ENCODE measurements around the gene PRR5L. TPM values are rescaled to one million over a fixed set of nuclear protein-coding genes. Genes with fewer than 3 reads are reported as not detected.
A peak's percentile ranks its signal among the peaks of the same experiment; 100 is the strongest.

The PRR5L gene
- total and polyA plus RNA-seq, 2 experiments from 2014 or later = 3.1 to 7.5 TPM

GRCh38 chr11:36312611-36313472 lies 16.8 kb downstream of the PRR5L start:
- Histone ChIP-seq H3K9me2 (replicated peaks; ENCODE audit: insufficient read depth) (no peaks in the 10 kb centered on the region), H3K4me3 (no peak overlapping the region), H3K79me2 (no peaks in the 10 kb centered on the region), H3K4me1 (ENCODE audit: insufficient read depth) (peaks cover 8% of the 10 kb centered on the region), H3K36me3 (replicated peaks; ENCODE audit: insufficient read depth, low read depth) (no peaks in the 10 kb centered on the region), H4K20me1 (ENCODE audit: insufficient read depth, poor library complexity, severe bottlenecking) (no peaks in the 10 kb centered on the region), H3K9me3 (ENCODE audit: low read depth) (no peaks in the 10 kb centered on the region), H2AFZ (no peak overlapping the region), H3K27me3 (no peaks in the 10 kb centered on the region), H3K4me2 (no peak overlapping the region), H3K27ac (peak overlapping the region; percentile 22)
- 67% methylated on average over 6 of the region's 6 CpGs for WGBS (ENCODE audit: low lambda C conversion rate, missing lambda C conversion rate)
- no peak for TF ChIP-seq EZH2phosphoT487 (IDR thresholded peaks at IDR 0.05; ENCODE audit: low read depth, severe bottlenecking, unreplicated experiment)
- TF ChIP-seq EZH2 (IDR thresholded peaks at IDR 0.05; ENCODE audit: borderline replicate concordance) = no peak
- no peak for TF ChIP-seq CTCF (IDR thresholded peaks at IDR 0.05; ENCODE audit: poor library complexity)
- DNase-seq (ENCODE audit: low spot score) = peak; percentile 39

GRCh38 chr11:36313750-36314433 lies 17.8 kb downstream of the PRR5L start:
- TF ChIP-seq CTCF (IDR thresholded peaks at IDR 0.05; ENCODE audit: poor library complexity) = no peak
- TF ChIP-seq EZH2 (IDR thresholded peaks at IDR 0.05; ENCODE audit: borderline replicate concordance) = no peak
- TF ChIP-seq EZH2phosphoT487 (IDR thresholded peaks at IDR 0.05; ENCODE audit: low read depth, severe bottlenecking, unreplicated experiment) = no peak
- Histone ChIP-seq H3K9me3 (ENCODE audit: low read depth) (no peaks in the 10 kb centered on the region), H3K4me2 (no peak overlapping the region), H3K9me2 (replicated peaks; ENCODE audit: insufficient read depth) (no peaks in the 10 kb centered on the region), H3K27me3 (no peaks in the 10 kb centered on the region), H3K4me1 (ENCODE audit: insufficient read depth) (peaks cover 8% of the 10 kb centered on the region), H3K79me2 (no peaks in the 10 kb centered on the region), H3K36me3 (replicated peaks; ENCODE audit: insufficient read depth, low read depth) (no peaks in the 10 kb centered on the region), H4K20me1 (ENCODE audit: insufficient read depth, poor library complexity, severe bottlenecking) (no peaks in the 10 kb centered on the region), H3K4me3 (no peak overlapping the region), H3K27ac (no peak overlapping the region), H2AFZ (no peak overlapping the region)
- WGBS (ENCODE audit: low lambda C conversion rate, missing lambda C conversion rate) = 63% methylated on average over 3 of the region's 3 CpGs
- no peak for DNase-seq (ENCODE audit: low spot score)

DNA sequence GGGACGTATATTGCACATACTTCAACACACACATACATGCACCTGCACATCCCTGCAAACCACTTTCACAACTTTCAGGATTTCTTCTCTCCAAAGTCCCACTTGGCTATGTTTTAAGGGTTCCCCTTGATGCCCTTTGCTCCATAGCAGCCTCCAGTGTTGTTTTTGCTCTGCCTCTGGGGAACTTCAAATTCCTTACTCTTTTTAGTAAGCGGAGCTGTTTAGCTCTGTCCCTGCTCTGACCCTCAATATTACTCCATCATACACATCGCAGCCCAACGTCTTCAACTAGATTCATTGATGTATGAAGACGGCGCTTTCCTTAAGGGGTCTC lies 18.3 kb downstream of the PRR5L start:
- no peaks in the 10 kb centered on the region for H3K79me2 ChIP-seq
- 69% methylated on average over 6 of the region's 6 CpGs for WGBS (ENCODE audit: low lambda C conversion rate, missing lambda C conversion rate)
- peaks cover 8% of the 10 kb centered on the region for H3K4me1 ChIP-seq (ENCODE audit: insufficient read depth)
- H3K9me3 ChIP-seq (ENCODE audit: low read depth) = no peaks in the 10 kb centered on the region
- no peak overlapping the region for H3K4me3 ChIP-seq
- no peak for DNase-seq (ENCODE audit: low spot score)
- TF ChIP-seq CTCF (IDR thresholded peaks at IDR 0.05; ENCODE audit: poor library complexity) (no peak), EZH2 (IDR thresholded peaks at IDR 0.05; ENCODE audit: borderline replicate concordance) (no peak), EZH2phosphoT487 (IDR thresholded peaks at IDR 0.05; ENCODE audit: low read depth, severe bottlenecking, unreplicated experiment) (no peak)
- no peaks in the 10 kb centered on the region for H3K27me3 ChIP-seq
- H3K9me2 ChIP-seq (replicated peaks; ENCODE audit: insufficient read depth) = no peaks in the 10 kb centered on the region
- no peaks in the 10 kb centered on the region for H3K36me3 ChIP-seq (replicated peaks; ENCODE audit: insufficient read depth, low read depth)
- no peaks in the 10 kb centered on the region for H4K20me1 ChIP-seq (ENCODE audit: insufficient read depth, poor library complexity, severe bottlenecking)
- no peak overlapping the region for H2AFZ ChIP-seq
- no peak overlapping the region for H3K27ac ChIP-seq
- H3K4me2 ChIP-seq = no peak overlapping the region
